ENCODE results near the gene MAOA.

The MAOA gene

DNA sequence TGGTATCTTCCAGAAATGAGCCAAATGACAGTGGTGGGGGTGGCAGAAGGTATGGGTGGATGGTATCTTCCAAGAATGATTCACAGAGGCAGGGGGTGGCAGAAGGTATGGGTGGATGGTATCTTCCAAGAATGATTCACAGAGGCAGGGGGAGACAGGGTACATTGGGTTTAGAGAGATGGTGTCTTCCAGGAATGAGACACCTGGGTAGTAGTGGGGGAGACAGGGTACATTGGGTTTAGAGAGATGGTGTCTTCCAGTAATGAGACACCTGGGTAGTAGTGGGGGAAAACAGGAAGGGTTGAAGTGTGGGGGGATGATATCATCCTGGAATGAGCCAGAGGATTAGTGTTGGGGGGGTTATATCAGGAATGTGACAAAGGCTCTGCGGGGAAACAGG, 62.0 kb downstream of the MAOA start:
- Histone ChIP-seq H3K4me3 (ENCODE audit: low read length) (no peak overlapping the region), H3K4me2 (ENCODE audit: low read depth, low read length) (no peak overlapping the region), H3F3A (ENCODE audit: insufficient read depth, low read length) (no peaks in the 10 kb centered on the region), H3K27me3 (replicated peaks; ENCODE audit: insufficient read depth, low read length) (no peaks in the 10 kb centered on the region), H3K9me3 (replicated peaks; ENCODE audit: insufficient read depth, low read length) (no peaks in the 10 kb centered on the region), H3K9ac (ENCODE audit: low read length) (no peak overlapping the region), H3K79me2 (ENCODE audit: low read length) (no peaks in the 10 kb centered on the region), H3K27ac (ENCODE audit: low read length) (no peak overlapping the region), H3K36me3 (replicated peaks; ENCODE audit: insufficient read depth, low read length) (no peaks in the 10 kb centered on the region), H4K20me1 (ENCODE audit: insufficient read depth, low read length) (no peaks in the 10 kb centered on the region), H3K4me1 (ENCODE audit: low read length) (no peaks in the 10 kb centered on the region), H2AFZ (ENCODE audit: low read length) (no peak overlapping the region), H3K9me2 (replicated peaks; ENCODE audit: insufficient read depth, low read length) (no peaks in the 10 kb centered on the region)
- no peak for TF ChIP-seq EZH2phosphoT487 (IDR thresholded peaks at IDR 0.05; ENCODE audit: low read length)
- TF ChIP-seq EZH2 (optimal IDR thresholded peaks at IDR 0.05; ENCODE audit: low read depth, low read length), result no peak
- TF ChIP-seq, protein P1, sequence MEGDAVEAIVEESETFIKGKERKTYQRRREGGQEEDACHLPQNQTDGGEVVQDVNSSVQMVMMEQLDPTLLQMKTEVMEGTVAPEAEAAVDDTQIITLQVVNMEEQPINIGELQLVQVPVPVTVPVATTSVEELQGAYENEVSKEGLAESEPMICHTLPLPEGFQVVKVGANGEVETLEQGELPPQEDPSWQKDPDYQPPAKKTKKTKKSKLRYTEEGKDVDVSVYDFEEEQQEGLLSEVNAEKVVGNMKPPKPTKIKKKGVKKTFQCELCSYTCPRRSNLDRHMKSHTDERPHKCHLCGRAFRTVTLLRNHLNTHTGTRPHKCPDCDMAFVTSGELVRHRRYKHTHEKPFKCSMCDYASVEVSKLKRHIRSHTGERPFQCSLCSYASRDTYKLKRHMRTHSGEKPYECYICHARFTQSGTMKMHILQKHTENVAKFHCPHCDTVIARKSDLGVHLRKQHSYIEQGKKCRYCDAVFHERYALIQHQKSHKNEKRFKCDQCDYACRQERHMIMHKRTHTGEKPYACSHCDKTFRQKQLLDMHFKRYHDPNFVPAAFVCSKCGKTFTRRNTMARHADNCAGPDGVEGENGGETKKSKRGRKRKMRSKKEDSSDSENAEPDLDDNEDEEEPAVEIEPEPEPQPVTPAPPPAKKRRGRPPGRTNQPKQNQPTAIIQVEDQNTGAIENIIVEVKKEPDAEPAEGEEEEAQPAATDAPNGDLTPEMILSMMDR (IDR thresholded peaks at IDR 0.05; ENCODE audit: low read length), result no peak
- no peak for DNase-seq

DNA sequence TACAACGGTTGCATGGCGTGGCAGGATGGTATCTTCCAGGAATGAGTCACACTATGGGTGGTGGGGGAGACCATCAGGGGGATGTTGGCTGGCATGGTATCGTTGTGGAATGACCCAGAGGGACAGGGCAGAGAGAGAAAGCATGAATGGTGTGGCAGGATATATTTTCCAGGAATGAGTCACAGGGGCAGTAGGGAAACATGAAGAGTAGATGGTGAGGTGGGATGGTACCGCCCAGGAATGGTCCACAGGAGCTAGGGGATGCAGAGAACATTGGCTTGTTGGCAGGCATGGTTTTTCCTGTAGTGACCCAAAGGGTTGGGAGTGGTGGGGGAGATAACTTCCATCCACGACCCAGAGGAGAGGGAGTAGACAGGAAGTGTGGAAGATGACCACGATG, 62.4 kb downstream of the MAOA start:
- no peak overlapping the region for H3K4me3 ChIP-seq (ENCODE audit: low read length)
- H3K4me1 ChIP-seq (ENCODE audit: low read length), result no peaks in the 10 kb centered on the region
- H3K9me2 ChIP-seq (replicated peaks; ENCODE audit: insufficient read depth, low read length), result no peaks in the 10 kb centered on the region
- H3K9ac ChIP-seq (ENCODE audit: low read length), result no peak overlapping the region
- H3K27me3 ChIP-seq (replicated peaks; ENCODE audit: insufficient read depth, low read length), result no peaks in the 10 kb centered on the region
- TF ChIP-seq, protein P1 (IDR thresholded peaks at IDR 0.05; ENCODE audit: low read length), result no peak
- TF ChIP-seq EZH2 (optimal IDR thresholded peaks at IDR 0.05; ENCODE audit: low read depth, low read length) (no peak), EZH2phosphoT487 (IDR thresholded peaks at IDR 0.05; ENCODE audit: low read length) (no peak)
- no peaks in the 10 kb centered on the region for H3K36me3 ChIP-seq (replicated peaks; ENCODE audit: insufficient read depth, low read length)
- no peaks in the 10 kb centered on the region for H3F3A ChIP-seq (ENCODE audit: insufficient read depth, low read length)
- H3K9me3 ChIP-seq (replicated peaks; ENCODE audit: insufficient read depth, low read length), result no peaks in the 10 kb centered on the region
- no peak for DNase-seq
- no peak overlapping the region for H3K4me2 ChIP-seq (ENCODE audit: low read depth, low read length)
- H2AFZ ChIP-seq (ENCODE audit: low read length), result no peak overlapping the region
- H3K79me2 ChIP-seq (ENCODE audit: low read length), result no peaks in the 10 kb centered on the region
- H4K20me1 ChIP-seq (ENCODE audit: insufficient read depth, low read length), result no peaks in the 10 kb centered on the region
- no peak overlapping the region for H3K27ac ChIP-seq (ENCODE audit: low read length)

DNA sequence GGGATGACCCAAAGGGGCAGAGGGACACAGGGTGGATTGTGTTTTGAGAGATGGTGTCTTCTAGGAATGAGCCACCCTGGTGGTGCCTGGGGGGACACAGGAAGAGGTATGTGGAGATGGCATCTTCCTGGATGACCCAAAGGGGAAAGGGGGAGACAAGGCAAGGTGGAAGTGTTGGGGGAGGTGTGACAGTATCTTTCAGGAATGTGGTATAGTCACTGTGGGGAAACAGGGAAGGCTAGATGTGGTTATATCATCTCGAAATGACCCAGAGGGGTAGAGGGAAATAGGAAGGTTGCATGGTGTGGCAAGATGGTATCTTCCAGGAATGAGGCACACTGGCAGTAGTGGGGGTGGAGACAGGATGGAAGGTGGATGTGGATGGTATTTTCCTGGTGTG, 62.9 kb downstream of the MAOA start:
- TF ChIP-seq, protein P1 (IDR thresholded peaks at IDR 0.05; ENCODE audit: low read length), result no peak
- no peak for TF ChIP-seq EZH2phosphoT487 (IDR thresholded peaks at IDR 0.05; ENCODE audit: low read length)
- no peak for TF ChIP-seq EZH2 (optimal IDR thresholded peaks at IDR 0.05; ENCODE audit: low read depth, low read length)
- H3F3A ChIP-seq (ENCODE audit: insufficient read depth, low read length), result no peaks in the 10 kb centered on the region
- no peak overlapping the region for H2AFZ ChIP-seq (ENCODE audit: low read length)
- DNase-seq, result no peak
- H3K4me1 ChIP-seq (ENCODE audit: low read length), result no peaks in the 10 kb centered on the region
- H3K79me2 ChIP-seq (ENCODE audit: low read length), result no peaks in the 10 kb centered on the region
- H3K27ac ChIP-seq (ENCODE audit: low read length), result no peak overlapping the region
- no peaks in the 10 kb centered on the region for H3K27me3 ChIP-seq (replicated peaks; ENCODE audit: insufficient read depth, low read length)
- no peak overlapping the region for H3K4me2 ChIP-seq (ENCODE audit: low read depth, low read length)
- H3K9me2 ChIP-seq (replicated peaks; ENCODE audit: insufficient read depth, low read length), result no peaks in the 10 kb centered on the region
- no peaks in the 10 kb centered on the region for H3K36me3 ChIP-seq (replicated peaks; ENCODE audit: insufficient read depth, low read length)
- no peak overlapping the region for H3K4me3 ChIP-seq (ENCODE audit: low read length)
- no peak overlapping the region for H3K9ac ChIP-seq (ENCODE audit: low read length)
- no peaks in the 10 kb centered on the region for H4K20me1 ChIP-seq (ENCODE audit: insufficient read depth, low read length)
- H3K9me3 ChIP-seq (replicated peaks; ENCODE audit: insufficient read depth, low read length), result no peaks in the 10 kb centered on the region

Measured in MM.1S (cell line).